ENCODE data around the gene LAMA5. TPM values are rescaled to one million over a fixed set of nuclear protein-coding genes. Genes with fewer than 3 reads are reported as not detected.

LAMA5 gene
- total and polyA plus RNA-seq, 2 donors (not counting 1 experiment from before 2014, with no cell fraction given): 52.9 to 83.5 TPM

DNA sequence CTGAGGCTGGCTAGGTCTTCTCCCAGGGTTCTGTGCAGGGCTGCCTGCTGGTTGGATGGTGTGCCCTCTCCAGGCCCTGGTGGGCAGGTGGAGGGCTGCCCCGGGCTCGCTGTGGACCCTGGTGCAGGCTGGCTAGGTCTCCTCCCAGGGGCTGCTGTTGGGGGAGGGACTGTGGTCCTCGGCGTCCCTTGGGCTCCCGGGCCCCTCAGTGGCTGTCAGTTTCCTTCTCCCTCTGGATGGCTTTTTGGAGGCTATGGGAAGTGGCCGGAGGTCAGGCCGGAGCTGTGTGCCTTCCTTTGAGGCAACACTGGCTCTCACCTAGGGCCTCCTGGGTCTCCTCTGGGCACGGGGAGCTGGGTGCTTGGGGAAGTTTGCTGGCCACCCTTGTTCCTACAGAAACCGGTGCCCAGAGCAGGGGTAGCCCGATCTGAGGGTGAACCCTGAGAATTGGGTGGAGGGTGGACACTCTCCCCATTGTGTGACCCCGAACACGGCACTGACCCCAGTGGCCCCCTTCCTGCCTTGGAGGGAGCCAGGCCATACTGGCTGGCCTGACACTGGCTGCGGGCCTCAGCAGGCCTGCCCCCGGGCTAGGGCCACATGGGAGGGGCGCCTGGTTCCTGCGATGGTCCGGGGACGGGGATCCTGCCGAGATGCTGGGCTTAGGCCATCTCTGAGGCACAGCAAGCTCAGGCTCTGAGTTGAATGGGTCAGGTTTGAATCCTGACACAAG lies 43.8 kb upstream of the LAMA5 start:
- Mint-ChIP-seq H3K27ac (no peak overlapping the region), H3K4me3 (no peak overlapping the region), H3K27me3 (no peaks in the 10 kb centered on the region), H3K9me3 (ENCODE audit: insufficient read depth) (no peaks in the 10 kb centered on the region), H3K4me1 (peaks cover 15% of the 10 kb centered on the region)
- no peaks in the 10 kb centered on the region for H3K36me3 ChIP-seq (replicated peaks in 1 of 2; ENCODE audit: control extremely low read depth in 1 of 2, control insufficient read depth in 1 of 2, extremely low read depth in 1 of 2, insufficient read depth in 2 of 2, low read length in 1 of 2)
- peak overlapping the region; percentile 60 for H3K4me2 ChIP-seq (replicated peaks; ENCODE audit: low read depth, low read length, poor library complexity, severe bottlenecking)
- H3K27ac ChIP-seq (ENCODE audit: low read length in 2 of 2): no peak overlapping the region
- peaks cover 0 to 3% (median 0%) of the 10 kb centered on the region in 4 experiments for H3K27me3 ChIP-seq (replicated peaks in 1 of 4; ENCODE audit: control extremely low read depth in 1 of 4, control insufficient read depth in 3 of 4, insufficient read depth in 4 of 4, low read length in 3 of 4)
- intact Hi-C loops (cut with micrococcal nuclease): no loop called here
- peak overlapping the region; percentile 66 for H2AFZ ChIP-seq (ENCODE audit: insufficient read depth, low read depth, low read length, poor library complexity, severe bottlenecking)
- no peaks in the 10 kb centered on the region for H3K9me3 ChIP-seq (ENCODE audit: control extremely low read depth in 1 of 3, control insufficient read depth in 2 of 3, insufficient read depth in 1 of 3, low read length in 2 of 3)
- no peak for TF ChIP-seq EZH2 (IDR thresholded peaks at IDR 0.05; ENCODE audit: borderline replicate concordance, insufficient read depth, low read depth, low read length, poor library complexity, severe bottlenecking)
- TF ChIP-seq, protein P1, sequence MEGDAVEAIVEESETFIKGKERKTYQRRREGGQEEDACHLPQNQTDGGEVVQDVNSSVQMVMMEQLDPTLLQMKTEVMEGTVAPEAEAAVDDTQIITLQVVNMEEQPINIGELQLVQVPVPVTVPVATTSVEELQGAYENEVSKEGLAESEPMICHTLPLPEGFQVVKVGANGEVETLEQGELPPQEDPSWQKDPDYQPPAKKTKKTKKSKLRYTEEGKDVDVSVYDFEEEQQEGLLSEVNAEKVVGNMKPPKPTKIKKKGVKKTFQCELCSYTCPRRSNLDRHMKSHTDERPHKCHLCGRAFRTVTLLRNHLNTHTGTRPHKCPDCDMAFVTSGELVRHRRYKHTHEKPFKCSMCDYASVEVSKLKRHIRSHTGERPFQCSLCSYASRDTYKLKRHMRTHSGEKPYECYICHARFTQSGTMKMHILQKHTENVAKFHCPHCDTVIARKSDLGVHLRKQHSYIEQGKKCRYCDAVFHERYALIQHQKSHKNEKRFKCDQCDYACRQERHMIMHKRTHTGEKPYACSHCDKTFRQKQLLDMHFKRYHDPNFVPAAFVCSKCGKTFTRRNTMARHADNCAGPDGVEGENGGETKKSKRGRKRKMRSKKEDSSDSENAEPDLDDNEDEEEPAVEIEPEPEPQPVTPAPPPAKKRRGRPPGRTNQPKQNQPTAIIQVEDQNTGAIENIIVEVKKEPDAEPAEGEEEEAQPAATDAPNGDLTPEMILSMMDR (IDR thresholded peaks at IDR 0.05): no peak
- H4K20me1 ChIP-seq (ENCODE audit: control insufficient read depth, insufficient read depth, low read length, poor library complexity, severe bottlenecking): peaks cover 7% of the 10 kb centered on the region
- DNase-seq: no peak
- no peak overlapping the region for H3K9ac ChIP-seq (ENCODE audit: low read length)
- CTCF ChIA-PET: interaction anchor here (2.2 kb wide), 2 partner anchors 25 to 206 kb away, joined by 7 to 11 read pairs; partner anchors contain the start of gene RPS21
- WGBS (ENCODE audit: insufficient coverage): 89% methylated on average over 14 of the region's 19 CpGs
- H3K4me3 ChIP-seq (ENCODE audit: control extremely low read depth in 1 of 5, extremely low read depth in 1 of 5, insufficient read depth in 1 of 5, low read depth in 2 of 5, low read length in 4 of 5): no peak overlapping the region
- H3K4me1 ChIP-seq (ENCODE audit: control insufficient read depth in 2 of 2, insufficient read depth in 2 of 2, low read length in 2 of 2): peaks cover 24 to 33% of the 10 kb centered on the region in 2 donors
- no peak for ATAC-seq (ENCODE audit: low read depth)
- POLR2A ChIA-PET: interaction anchor here (2.8 kb wide), 1 partner anchor 24 kb away, joined by 7 read pairs; the partner anchor contains the start of gene RPS21
- peaks cover 9% of the 10 kb centered on the region for H3K79me2 ChIP-seq (ENCODE audit: control insufficient read depth, insufficient read depth, low read length)

All from B cell (primary cell).